Brain microvascular endothelial cell (primary cell): ENCODE measurements around the gene KCNMB1.

Source experiments
- DNase-seq: peaks from one replicate; pipeline ENCODE4 v3.0.0-alpha.2; 2020
- H3K27ac ChIP-seq: fragments of 250-450 bp; sonication (Bioruptor Pico); 2 replicates; pipeline ENCODE4 v1.5.1; 2020; ENCODE audit warnings: mild to moderate bottlenecking, moderate library complexity
- H3K27me3 ChIP-seq: fragments of 250-450 bp; sonication (Bioruptor Pico); replicated peaks from 2 replicates; pipeline ENCODE4 v1.5.1; 2020; ENCODE audit warnings: mild to moderate bottlenecking
- H3K36me3 ChIP-seq: fragments of 250-450 bp; sonication (Bioruptor Pico); replicated peaks from 2 replicates; pipeline ENCODE4 v1.5.1; 2020; ENCODE audit warnings: mild to moderate bottlenecking
- H3K4me3 ChIP-seq: 2 replicates; pipeline ENCODE4 v1.5.1; 2011; ENCODE audit warnings: low read depth, mild to moderate bottlenecking, control low read depth, low read length, moderate library complexity
- in situ Hi-C: cut with HindIII; loops from 2 replicates; pipeline ENCODE4 v1.10.0; 2017; ENCODE audit warnings: low sequenced_read_pairs, low pct_ligation_motif_present
- TF ChIP-seq, protein P1 (sequence below): IDR thresholded peaks from 2 replicates; pipeline ENCODE4 v1.5.1; 2011; ENCODE audit warnings: low read depth, mild to moderate bottlenecking, moderate library complexity, low read length, control low read depth, inconsistent platforms; ENCODE audit errors: missing control alignments

KCNMB1 gene

DNA sequence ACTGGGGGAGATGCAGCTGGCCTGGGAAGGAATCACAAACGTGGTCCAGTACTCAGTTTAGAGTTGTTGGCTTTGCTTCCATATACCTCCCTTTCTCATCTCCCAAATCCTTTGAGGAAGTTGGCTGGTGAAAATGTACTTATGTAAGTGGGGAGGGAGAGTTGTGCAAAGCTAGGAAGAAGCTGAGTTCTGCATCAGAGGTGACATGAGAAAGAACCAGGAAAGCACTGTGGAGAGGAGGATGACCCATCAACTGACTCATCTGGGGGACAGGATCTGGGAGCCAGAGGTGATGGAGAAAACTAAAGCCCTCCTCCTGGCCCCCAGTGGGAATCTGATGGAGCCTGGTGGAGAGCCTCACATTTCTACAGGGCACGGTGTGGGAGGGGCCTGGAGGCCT is 16.2 kb downstream of the KCNMB1 start:
- TF ChIP-seq, protein P1, sequence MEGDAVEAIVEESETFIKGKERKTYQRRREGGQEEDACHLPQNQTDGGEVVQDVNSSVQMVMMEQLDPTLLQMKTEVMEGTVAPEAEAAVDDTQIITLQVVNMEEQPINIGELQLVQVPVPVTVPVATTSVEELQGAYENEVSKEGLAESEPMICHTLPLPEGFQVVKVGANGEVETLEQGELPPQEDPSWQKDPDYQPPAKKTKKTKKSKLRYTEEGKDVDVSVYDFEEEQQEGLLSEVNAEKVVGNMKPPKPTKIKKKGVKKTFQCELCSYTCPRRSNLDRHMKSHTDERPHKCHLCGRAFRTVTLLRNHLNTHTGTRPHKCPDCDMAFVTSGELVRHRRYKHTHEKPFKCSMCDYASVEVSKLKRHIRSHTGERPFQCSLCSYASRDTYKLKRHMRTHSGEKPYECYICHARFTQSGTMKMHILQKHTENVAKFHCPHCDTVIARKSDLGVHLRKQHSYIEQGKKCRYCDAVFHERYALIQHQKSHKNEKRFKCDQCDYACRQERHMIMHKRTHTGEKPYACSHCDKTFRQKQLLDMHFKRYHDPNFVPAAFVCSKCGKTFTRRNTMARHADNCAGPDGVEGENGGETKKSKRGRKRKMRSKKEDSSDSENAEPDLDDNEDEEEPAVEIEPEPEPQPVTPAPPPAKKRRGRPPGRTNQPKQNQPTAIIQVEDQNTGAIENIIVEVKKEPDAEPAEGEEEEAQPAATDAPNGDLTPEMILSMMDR = no peak
- in situ Hi-C loops = no loop called here
- no peak for DNase-seq
- no peaks in the 10 kb centered on the region for H3K36me3 ChIP-seq
- H3K27ac ChIP-seq = no peak overlapping the region
- no peaks in the 10 kb centered on the region for H3K27me3 ChIP-seq
- no peak overlapping the region for H3K4me3 ChIP-seq

DNA sequence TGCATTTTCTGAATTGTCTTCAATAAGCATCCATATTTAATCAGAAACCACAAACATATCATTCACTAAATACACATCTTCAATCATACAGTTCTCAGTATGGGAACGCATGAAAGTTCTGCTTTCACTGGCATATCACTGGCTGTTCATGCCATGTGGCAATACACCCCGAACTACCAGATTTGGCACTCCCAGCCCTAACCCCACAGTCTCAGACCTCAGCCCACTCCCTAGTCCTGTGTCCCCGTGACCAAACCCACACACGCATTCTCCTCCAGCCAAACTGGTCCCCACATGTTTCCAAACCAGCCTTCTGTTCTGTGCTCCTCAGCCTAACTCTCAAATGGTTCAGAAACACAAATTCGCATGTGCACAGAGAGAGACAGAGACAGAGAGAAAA is 20.6 kb downstream of the KCNMB1 start:
- no peak overlapping the region for H3K4me3 ChIP-seq
- no peaks in the 10 kb centered on the region for H3K36me3 ChIP-seq
- no peak for DNase-seq
- in situ Hi-C loops = no loop called here
- H3K27ac ChIP-seq = no peak overlapping the region
- TF ChIP-seq, protein P1 = no peak
- H3K27me3 ChIP-seq = no peaks in the 10 kb centered on the region

DNA sequence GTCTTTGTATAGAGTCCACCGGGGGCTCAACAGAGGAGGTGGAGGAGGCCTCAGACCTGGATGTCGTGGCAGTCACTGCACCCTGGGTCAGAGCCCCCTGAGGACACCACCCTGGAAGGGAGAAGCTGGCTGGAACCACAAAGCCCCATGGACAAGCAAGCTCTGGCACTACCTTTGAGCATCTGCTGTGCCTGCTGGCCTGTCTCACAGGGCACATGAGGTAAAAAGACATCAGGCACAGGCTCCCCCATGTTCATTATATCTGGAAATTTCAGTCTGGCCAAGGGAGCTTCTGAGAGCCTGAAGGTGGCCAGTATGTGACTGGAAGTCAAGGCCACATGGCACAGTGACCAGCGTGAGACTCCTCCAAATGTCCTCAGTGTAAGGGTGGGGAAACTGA is 22.9 kb downstream of the KCNMB1 start:
- H3K27ac ChIP-seq = no peak overlapping the region
- in situ Hi-C loops = no loop called here
- no peak for DNase-seq
- H3K27me3 ChIP-seq = no peaks in the 10 kb centered on the region
- no peak overlapping the region for H3K4me3 ChIP-seq
- H3K36me3 ChIP-seq = no peaks in the 10 kb centered on the region
- TF ChIP-seq, protein P1 = no peak

DNA sequence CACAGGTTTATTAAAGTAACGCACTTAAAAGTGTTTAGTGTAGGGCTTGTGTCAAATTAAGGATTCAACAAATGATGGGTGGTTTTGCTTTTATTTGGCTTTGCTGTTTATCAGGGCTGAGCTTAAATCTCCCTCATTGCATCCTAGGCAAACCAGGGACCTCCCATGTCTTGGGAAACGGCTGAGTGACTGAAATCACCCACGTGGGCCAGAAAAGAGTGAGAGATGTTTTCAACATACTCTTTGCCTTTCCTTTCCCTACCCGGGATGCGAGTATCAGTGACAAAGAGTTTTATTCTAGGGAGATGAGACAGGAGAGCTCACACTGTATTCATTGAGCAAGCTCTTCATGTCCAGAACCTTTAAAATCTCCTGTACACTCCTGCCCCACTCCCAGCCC is 23.3 kb downstream of the KCNMB1 start:
- no peak overlapping the region for H3K27ac ChIP-seq
- no peak overlapping the region for H3K4me3 ChIP-seq
- TF ChIP-seq, protein P1 = no peak
- in situ Hi-C loops = no loop called here
- H3K36me3 ChIP-seq = no peaks in the 10 kb centered on the region
- no peak for DNase-seq
- no peaks in the 10 kb centered on the region for H3K27me3 ChIP-seq

DNA sequence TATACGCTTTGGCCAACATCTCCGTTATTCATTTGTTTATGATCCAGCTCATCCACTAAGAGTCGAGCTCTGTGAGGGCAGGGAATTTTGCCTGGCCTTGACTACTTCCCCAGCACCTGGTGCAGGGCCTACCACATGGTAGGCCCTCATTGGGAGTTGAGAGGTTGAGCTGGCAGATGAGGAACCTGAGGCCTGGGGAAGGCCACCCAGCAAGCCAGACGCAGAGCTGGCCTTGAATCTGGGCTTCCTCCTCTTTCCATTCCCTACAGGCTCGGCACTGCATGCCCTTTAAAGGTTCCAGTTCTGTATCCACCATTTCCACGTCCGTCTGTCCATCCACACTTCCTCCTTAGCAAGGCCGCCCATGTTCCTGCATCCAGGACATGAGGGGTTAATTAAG is 24.2 kb downstream of the KCNMB1 start:
- no peak for DNase-seq
- Histone ChIP-seq H3K27me3 (no peaks in the 10 kb centered on the region), H3K4me3 (no peak overlapping the region), H3K36me3 (no peaks in the 10 kb centered on the region), H3K27ac (no peak overlapping the region)
- TF ChIP-seq, protein P1 = no peak
- in situ Hi-C loops = no loop called here

DNA sequence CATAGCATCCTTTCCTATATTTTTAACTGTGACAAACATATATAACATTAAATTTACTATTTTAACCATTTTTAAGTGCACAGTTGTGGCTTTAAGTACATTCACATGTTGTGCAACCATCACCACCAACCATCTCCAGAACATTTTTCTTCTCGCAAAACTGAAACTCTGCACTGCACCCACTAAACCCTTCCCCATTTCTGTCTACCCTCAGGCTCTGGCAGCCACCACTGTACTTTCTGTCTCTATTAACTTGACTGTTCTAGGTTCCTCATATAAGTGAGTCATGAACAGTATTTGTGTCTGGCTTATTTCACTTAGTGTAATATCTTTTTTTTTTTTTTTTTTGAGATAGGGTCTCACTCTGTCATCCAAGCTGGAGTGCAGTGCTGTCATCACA is 25.5 kb downstream of the KCNMB1 start:
- no peaks in the 10 kb centered on the region for H3K36me3 ChIP-seq
- DNase-seq = no peak
- in situ Hi-C loops = no loop called here
- no peaks in the 10 kb centered on the region for H3K27me3 ChIP-seq
- TF ChIP-seq, protein P1 = no peak
- no peak overlapping the region for H3K27ac ChIP-seq
- no peak overlapping the region for H3K4me3 ChIP-seq
